Measurements from ENCODE around the gene AOC3.
"Not testable (repeated sequence)": the region's sequence is repeated elsewhere in the genome, so short reads cannot be mapped to it uniquely, and the experiment has no call there.

The AOC3 gene

DNA sequence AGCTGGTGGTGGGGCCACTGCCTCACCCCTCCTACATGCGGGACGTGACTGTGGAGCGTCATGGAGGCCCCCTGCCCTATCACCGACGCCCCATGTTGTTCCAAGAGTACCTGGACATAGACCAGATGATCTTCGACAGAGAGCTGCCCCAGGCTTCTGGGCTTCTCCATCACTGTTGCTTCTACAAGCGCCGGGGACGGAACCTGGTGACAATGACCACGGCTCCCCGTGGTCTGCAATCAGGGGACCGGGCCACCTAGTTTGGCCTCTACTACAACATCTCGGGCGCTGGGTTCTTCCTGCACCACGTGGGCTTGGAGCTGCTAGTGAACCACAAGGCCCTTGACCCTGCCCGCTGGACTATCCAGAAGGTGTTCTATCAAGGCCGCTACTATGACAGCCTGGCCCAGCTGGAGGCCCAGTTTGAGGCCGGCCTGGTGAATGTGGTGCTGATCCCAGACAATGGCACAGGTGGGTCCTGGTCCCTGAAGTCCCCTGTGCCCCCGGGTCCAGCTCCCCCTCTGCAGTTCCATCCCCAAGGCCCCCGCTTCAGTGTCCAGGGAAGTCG, 16.8 kb downstream of the AOC3 start:
- DNase-seq = not testable (repeated sequence)

DNA sequence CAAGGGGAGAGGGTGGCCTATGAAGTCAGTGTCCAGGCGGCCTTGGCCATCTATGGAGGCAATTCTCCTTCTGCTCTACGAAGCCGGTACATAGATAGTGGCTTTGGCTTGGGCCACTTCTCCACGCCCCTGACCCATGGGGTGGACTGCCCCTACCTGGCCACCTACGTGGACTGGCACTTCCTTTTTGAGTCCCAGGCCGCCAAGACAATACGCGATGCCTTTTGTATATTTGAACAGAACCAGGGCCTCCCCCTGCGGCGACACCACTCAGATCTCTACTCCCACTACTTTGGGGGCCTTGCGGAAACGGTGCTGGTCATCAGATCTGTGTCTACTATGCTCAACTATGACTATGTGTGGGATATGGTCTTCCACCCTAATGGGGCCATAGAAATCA, 17.3 kb downstream of the AOC3 start:
- no peak for DNase-seq

DNA sequence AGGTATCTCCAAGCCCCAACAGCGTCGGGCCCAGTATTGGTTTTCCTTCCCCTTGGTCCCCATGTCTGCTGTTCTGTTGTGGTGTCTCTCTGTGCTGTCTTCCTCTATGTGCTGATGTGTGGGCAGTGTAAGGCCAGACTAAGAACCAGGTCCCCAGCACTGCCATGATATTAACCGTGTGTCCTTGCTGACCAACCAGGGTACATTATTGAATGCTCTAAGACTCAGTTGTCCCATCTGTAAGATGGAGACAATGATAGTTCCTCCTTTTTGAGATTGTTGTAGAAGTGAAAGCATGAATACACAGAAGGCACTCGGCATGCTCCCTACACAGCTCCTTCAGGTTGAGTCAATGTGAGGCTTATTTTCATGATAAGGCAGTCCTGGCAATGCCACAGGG, 20.6 kb downstream of the AOC3 start:
- no peak for DNase-seq

DNA sequence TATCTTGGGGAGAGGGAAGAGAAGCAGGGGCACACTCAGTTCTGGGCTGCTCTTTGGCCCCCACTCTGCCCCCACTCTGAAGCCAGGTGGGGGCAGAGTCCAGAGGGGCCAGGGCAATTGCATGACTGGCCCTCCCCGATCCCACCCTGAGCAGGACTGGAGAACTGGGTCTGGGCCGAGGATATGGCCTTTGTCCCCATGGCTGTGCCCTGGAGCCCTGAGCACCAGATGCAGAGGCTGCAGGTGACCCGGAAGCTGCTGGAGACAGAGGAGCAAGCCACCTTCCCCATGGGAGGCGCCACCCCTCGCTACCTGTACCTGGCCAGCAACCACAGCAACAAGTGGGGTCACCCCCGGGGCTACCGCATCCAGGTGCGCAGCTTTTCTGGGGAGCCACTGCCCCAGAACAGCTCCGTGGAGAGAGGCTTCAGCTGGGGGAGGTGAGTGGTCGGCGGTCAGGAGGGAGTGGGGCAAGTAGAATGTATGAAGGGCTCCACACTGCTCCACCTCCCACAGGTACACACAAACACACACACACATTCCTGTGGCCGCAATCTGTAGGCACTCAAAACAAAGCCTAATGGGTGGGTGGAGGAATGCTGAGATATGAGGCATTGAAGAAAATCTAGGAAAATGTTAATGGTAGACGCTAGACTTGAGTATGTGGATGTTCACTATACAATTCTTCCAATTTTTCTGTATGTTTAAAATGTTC, 21.4 kb downstream of the AOC3 start:
- no peak for DNase-seq

DNA sequence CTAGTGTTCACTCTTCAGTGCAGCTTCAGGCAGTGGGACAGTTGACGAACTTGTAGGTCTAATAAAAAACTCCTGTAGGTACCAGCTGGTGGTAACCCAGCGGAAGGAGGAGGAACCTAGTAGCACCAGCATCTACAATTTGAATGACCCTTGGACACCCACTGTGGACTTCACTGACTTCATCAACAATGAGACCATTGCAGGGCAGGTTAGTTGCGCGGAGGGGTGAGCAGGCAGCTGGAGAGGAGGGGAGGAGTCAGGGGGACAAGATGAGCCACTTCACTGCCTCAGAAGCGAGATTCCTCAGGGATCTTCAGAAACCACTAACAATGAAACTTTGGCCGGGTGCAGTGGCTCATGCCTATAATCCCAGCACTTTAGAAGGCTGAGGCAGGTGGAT, 22.3 kb downstream of the AOC3 start:
- no peak for DNase-seq

DNA sequence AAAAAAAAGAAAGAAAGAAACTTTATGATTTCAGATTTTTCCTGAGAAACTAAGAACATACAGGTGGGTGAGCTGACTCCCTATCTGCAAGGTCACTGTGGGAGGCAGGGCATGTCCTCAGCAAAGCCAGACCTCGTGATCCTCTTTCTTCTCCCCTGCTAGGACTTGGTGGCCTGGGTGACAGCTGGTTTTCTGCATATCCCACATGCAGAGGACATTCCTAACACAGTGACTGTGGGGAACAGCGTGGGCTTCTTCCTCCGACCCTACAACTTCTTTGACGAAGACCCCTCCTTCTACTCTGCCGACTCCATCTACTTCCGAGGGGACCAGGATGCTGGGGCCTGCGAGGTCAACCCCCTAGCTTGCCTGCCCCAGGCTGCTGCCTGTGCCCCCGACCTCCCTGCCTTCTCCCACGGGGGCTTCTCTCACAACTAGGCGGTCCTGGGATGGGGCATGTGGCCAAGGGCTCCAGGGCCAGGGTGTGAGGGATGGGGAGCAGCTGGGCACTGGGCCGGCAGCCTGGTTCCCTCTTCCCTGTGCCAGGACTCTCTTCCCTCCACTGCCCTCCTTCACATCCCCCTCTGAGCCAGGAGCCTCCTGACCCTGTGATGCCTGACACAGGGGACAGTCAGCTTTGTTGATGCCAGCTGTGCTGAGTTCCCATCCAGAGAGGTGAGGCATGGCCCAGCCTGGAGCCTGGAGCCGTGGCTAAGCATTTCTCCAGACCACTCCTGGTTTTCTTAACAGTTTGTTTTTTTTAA, 23.1 kb downstream of the AOC3 start:
- DNase-seq = not testable (repeated sequence)

DNA sequence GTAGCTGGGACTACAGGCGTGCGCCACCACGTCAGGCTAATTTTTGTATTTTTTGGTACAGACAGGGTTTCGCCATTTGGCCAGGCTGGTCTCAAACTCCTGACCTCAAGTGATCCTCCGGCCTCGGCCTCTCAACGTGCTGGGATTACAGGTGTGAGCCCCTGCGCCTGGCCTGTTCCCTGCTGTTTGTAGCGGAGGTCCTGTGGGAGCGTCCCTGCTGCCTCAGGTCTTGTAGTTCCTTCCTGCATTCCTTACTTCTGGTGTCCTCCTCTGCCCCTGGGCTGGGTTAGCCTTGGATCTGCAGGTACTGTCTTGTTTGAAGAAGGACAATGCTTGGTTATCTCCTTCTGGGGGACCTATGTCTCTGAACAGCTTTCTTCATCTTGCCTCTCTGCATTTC, 26.0 kb downstream of the AOC3 start:
- no peak for DNase-seq

DNA sequence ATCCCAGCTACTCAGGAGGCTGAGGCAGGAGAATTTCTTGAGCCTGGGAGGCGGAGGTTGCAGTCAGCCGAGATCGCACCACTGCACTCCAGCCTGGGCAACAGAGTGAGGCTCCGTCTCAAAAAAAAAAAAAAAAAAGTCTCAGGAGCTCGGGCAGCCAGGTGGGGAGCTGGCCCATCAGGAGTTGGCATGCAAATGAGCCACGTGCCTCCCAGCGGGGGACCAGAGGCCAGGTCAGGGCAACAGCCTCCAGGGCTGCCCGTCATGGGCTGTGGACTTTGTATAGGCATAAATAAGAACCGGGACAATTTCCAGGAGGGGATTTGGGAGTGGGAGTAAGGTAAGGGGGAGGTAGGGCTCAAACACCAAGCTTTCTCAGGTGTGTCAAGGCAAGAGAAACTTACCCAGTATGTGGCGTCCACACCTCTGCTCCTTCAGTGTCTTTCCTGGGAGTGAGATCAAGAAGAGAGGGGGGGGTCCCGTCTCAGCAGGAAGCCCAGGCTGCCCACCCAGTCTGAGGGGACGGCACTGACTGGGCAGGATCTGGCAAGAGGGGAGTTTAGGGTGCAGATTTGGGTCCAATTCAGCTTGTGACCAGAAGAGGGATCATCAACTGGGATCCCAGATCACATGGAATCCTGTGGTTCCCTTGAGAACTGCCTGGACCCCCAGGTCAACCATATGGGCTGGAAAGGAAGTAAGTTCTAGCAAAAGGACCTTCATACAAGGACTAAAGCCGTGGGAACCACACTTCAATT, 27.3 kb downstream of the AOC3 start:
- DNase-seq = peak; percentile 8

DNA sequence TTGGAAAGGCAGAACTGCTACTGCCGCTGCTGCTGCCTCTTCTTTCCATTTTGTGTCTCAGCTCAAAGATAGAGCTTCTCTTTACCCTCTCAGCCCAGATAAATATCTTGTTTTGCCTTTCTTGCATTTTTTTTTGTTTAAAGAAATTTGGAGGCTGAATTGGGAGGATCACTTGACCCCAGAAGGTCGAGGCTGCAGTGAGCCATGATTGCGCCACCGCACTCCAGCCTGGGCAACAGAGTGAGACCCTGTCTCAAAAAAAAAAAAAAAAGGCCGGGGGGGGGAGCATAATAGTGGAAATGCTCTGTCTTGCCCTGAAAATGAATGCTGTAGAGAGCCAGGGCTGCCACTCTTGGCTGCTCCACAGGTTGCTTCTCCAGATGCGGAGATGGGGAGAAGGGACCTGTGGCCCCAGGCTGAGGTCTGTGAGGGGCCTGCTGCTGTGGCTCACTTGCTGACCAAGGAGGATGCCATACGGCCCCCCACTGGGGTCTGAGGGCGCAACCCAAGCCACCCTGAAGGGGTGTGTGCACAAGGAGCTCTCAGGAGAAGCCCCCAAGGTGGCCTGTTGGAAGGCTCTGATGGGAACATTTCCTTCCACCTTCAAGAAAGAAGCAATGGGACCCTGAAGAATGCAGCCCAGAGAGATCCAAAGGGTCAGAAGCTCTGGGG, 28.1 kb downstream of the AOC3 start:
- no peak for DNase-seq

DNA sequence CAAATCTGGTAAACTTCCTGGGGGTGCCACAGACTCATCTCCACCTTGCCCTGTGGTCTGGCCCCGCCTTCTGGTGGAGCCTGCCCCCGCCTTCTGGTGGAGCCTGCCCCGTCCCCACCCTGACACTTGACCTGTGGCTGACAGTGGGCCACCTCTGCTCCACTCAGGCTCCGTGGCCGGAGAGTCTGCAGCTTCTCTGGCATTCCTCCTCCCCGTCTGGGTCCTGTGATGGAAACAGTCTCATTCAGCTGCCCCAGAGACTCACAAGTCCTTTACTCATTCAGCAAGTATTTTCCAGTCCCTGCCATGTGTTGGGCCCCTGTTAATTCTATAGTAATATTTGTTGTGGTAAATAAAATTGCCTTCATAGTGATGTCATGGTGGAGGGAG, 28.6 kb downstream of the AOC3 start:
- no peak for DNase-seq

DNA sequence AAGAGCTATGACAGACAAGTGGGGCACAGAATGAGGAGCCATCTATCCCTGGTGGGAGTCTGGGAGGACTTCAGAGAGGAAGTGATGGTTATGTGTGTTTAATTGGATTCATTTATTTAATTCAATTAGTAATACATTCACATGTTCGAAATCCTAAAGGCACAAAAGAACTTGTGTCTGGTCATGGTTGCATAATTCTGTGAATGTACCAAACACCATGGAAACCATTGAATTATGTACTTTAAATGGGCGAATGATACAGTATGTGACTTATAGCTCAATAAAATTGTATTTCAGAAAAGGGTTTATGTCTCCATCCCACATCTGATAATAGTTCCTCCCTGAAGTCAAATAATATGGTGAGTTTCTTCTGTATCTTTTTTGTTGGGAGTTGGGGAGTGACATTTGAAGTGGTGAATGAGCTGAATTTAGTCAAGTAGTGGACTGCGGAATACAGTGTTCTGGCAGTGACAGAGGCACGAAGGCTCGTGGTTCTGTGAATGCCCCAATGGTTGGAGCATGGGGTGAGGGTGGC, 29.8 kb downstream of the AOC3 start:
- DNase-seq = no peak

DNA sequence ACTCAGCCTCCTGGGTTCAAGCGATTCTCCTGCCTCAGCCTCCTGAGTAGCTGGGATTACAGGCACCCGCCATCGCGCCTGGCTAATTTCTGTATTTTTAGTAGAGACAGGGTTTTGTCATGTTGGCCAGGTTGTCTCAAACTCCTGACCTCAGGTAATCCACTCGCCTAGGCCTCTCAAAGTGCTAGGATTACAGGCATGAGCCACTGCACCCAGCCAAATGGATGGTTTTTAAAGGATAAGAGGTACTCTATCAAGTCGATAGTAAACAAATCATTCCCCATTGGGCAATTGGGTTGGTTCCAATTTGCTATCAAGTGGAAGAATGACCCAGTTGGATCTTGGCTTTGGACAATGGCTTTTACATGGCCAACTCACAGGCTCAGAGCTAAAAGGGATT, 30.7 kb downstream of the AOC3 start:
- DNase-seq = not testable (repeated sequence)

DNA sequence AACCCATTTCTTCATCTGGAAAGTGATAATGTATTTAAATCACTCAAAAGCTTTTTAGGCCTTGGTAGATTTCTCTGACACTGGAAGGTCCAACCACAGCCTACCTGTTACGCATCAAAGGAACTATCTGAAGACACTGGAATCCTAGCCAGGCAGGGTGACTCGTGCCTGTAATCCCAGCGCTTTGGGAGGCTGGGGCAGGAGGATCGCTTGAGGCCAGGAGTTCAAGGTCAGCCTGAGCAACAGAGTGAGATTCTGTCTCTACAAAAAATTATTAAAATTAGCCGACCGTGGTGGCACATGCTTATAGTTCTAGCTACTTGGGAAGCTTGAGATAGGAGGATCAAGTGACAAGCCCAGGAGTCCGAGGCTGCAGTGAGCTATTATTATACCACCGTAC, 31.2 kb downstream of the AOC3 start:
- no peak for DNase-seq

DNA sequence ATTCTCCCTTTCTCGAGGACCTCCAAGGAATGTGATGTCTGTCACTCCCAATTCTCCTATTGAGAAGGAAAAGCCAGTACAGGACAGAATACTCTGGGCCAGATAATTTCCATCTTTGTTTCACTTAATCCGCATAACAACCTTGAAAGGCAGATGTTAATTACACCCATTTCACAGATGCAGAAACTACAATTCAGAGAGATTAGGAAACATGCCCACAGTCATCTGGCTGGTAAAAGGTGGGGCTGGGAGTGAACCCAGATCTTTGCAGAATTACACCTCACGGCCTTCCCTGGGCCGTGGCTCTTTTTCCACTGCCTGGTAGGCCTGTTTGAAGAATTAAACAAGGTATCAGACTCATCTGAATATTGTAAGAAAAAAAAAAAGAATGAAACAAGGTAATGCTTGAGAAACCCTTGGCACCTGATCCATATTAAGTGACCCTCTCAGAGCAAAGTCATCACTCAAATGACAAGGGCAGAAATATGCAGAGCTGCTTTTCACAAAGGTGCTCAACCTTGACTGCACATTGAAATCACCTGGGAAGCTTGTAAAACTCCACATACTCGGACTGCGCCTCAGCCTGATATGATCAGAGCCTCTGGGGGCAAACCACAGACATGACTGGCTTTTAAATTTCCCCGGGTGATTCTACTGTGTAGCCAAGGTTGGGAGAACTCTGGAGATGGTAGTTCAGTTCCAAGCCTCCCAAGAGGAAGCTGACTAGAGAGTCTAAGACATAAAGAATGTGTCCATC, 33.0 kb downstream of the AOC3 start:
- no peak for DNase-seq

DNA sequence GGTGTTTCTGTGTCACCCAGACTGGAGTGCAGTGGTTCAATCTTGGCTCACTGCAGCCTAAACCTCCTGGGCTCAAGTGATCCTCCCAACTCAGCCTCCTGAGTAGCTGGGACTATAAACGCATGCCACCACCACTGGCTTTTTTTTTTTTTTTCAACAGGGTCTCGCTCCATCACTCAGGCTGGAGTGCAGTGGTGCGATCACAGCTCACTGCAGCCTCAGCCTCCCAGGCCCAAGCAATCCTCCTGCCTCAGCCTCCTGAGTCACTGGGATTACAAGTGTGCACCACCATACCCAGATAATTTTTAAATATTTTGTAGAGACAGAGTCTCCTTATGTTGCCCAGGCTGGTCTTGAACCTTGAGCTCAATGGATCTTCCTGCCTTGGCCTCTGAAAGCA, 34.8 kb downstream of the AOC3 start:
- not testable (repeated sequence) for DNase-seq

DNA sequence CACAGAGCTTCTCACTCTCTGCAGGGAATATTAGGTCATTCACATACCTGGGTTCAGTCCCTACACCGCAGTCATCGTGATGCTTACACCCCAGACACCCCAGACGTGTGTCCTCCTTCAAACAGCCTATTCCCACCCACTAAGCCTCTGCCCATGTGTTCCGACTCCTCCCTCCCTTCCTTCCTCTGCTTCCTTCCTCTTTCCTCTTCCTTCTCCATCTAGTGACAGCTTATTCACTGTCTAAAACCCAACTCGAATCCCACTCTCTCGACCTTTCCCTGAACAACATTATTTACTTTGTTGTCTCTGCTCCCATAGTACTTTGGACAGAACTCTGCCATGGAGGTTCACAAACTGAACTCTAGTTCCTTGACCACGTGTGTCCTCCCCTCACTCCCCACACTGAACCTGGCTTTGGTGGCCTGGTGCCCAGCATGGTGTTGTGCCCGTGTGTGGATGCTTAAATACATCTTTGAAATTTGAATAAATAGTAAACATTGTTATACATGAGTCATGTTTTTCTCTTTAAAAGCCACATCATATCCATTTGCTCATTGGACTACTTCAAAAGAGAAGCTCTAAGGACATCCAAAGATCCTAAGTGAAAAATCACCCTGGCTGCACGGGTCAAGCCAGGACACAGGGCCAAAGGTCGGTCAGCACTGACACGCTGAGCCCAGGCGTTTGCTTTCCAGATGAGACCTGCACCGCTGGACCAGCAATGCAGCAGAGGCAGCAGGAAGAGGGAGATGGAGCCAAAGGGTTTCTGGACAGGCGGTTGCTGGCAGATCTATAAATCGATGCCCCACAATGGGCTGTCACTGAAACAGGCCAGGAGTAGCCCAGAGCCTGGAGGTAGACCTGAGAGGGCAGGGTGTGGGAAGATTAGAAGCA, 35.5 kb downstream of the AOC3 start:
- no peak for DNase-seq

DNA sequence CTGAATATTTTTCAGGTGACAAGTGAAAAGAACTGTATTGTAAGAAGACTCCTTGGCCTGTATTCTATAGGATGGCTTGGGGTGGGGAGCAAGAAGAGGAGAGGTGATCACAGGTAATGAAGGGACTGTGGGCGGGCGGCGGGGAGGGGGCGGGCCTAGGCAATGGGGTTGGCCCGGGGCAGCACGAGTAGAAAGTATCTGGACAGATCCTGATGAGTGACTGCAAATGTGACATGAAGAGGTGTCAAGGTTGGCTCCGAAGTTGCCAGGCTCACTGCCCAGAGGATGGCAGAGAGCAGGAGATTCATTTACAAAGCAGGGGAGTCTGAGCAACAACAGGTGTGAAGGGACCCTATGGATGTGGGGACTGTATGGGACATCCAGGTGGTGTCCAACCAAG, 38.8 kb downstream of the AOC3 start:
- DNase-seq = no peak

DNA sequence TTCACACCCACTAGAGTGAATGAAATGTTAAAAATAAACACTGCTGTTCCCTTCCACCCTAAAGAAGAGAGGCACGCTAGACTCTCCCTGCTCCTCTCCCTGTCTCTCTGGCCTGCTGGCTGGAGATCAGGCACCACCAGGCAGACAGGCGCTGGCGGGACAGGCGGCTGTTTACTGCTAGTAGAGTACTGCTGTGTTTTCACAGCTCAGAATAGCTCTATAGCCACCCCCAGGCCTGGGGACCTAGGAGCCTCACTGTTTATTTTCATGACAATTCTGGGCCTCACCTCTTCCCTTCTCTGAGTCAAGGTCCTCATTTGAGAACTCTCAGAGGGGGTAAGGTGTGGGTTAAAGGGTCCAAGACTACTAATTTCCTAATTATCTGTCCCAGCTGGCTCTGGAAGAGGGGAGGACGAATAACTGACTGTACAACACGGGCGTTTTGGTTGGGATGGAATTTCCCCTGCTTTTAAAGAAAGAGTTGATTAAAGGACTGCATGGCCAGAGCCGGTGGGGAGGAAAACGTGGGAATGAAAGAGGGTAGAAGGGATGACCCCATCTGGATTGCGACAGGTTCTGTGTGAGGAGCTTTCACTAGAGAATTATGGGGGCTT, 40.6 kb downstream of the AOC3 start:
- no peak for DNase-seq

DNA sequence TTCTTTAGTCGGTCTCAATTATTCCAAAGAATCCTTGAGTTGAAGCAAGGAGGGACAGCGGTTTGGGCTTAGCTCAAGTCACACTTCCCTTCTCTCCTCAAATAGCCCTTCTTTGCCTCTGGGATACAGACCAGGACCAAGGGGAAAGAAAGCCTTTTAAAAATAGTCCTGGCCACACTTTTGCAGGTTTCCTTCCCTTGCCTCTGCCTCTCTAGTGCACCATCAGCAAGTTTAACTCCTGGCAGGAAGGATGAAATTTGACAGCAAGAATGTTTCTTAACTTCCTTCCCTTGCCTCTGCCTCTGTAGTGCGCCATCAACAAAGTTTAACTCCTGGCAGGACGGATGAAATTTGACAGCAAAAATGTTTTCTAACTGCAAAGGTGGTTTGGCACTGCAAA, 42.4 kb downstream of the AOC3 start:
- DNase-seq = no peak
